HUDEP-2 (cell line): Measurements from ENCODE around the gene CTR9.

Source experiments
- DNase-seq, 76 experiments: peaks; one replicate each; lab custom pipeline; 2025; ENCODE audit not compliant: unreplicated experiment in 76 of 76; lab: John Stamatoyannopoulos, UW

Gene CTR9

GRCh38 chr11:10742460-10743208, 8.4 kb upstream of the CTR9 start:
- peak in 44 of 76 experiments; percentile 2 to 66 (median 24) for DNase-seq

DNA sequence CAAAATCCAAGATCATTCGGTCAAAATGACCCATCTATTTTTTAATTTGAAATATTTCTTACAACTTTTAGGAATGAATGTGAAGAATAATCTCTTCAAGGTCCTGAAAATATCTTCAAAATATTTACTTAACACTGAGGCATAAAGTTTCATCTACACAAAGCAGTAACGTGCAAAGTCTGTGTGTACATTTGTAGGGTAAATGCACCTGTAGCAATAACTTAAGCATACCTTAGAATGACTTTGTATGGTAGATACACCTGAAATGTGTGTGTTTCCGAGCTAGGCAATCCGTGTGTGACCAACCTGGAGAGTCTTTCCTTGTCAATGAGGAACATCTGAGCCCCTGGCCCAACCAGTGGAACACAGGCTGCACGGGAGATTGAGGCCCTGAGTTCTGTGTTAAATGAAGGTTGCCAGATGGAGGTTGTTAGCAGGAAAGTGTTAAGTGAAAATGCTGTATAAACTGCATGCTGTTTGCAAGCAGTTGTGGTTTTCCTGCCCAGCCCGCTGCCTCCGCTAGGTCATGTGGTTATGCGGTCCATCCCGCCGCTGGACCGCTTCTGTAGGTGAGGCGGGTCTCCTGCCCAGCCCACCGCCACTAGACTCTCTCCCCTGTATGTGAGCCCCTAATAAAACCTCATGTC, 7.6 kb upstream of the CTR9 start:
- peak in 5 of 76 experiments; percentile 4 to 13 (median 6) for DNase-seq

GRCh38 chr11:10744206-10744605, 6.8 kb upstream of the CTR9 start:
- DNase-seq = peak in 1 of 76 experiments; percentile 10

GRCh38 chr11:10746871-10747270, 4.2 kb upstream of the CTR9 start:
- DNase-seq = no peak

DNA sequence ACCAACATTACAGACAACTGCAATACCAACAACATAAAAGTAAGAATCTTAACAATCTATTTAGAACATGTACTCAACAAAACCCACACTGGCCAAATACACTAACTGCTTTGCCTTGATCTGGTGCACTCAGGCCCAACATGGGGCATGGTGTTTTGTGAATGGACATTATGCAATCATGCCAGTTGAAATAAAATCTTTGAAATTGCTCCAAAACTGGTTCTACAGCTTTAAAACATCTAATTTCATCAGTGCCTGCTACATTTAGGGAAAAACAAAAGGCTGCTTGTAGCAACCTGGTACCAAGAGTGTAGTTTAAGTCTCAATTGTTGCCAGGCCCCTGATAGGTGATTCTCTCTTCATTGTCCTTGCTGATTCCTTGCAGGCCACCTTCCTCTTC, 3.3 kb upstream of the CTR9 start:
- no peak for DNase-seq

DNA sequence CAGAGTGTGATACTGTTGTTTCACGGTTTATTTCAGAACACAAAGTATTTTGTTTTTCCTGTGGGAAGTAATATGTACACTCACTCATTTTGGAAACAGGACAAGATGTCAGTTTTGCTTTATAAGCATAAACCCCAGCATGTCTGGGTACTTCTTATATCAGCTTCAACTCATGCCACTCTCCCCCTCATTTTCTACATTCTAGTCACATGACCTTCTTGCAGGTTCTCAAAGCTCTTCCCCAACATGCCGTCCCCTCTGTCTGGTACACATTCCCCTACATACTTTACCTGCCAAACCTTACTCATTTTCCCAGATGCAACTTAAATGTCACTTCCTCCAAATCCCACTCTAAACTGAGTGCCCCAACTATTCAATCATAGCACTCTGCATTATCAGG, 1.6 kb upstream of the CTR9 start:
- DNase-seq = peak in 1 of 76 experiments; percentile 27

GRCh38 chr11:10751581-10751940, 515 bp downstream of the CTR9 start:
- peak in 2 of 76 experiments; percentile 32 to 48 for DNase-seq

DNA sequence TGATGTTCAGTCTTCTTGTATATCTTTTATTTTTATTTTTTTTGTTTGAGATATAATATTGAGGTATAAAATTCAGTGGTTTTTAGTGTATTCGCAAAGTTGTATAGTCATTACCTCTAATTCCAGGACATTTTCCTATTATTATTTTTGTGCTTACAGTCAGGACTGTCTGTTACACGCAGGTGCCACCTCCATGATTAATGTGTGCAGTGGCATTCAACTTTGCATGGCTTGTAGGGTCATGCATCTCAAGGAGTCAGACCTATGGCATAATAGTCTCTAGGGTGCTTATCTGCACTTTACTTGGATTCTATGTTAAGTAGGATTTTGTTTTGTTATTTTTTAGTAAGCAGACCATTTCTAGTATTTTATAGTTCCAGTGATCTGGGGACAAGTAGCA, 1.0 kb downstream of the CTR9 start:
- no peak for DNase-seq

DNA sequence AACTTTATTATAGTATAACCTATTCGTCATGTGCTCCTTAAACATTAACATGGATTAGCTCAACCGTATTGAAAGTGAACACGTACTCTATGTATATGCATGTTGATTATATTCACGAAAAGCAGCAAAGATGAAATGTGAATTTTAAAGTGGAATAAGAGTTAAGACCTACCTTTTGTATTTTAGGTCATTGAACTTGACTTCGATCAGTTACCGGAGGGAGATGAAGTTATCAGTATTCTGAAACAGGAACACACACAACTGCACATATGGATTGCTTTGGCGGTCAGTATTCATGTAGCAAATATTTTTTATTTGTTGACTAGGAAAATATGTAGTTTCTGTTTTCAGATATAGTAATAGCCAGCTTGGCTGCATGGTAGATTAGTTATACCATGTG, 1.4 kb downstream of the CTR9 start:
- no peak for DNase-seq

- peak in 12 of 76 experiments; percentile 3 to 44 (median 30) for DNase-seq
These were observed 7.9 kb downstream of the CTR9 start for GRCh38 chr11:10758957-10759356.

- no peak for DNase-seq
These were observed 10.1 kb downstream of the CTR9 start for GRCh38 chr11:10761085-10761698.

DNA sequence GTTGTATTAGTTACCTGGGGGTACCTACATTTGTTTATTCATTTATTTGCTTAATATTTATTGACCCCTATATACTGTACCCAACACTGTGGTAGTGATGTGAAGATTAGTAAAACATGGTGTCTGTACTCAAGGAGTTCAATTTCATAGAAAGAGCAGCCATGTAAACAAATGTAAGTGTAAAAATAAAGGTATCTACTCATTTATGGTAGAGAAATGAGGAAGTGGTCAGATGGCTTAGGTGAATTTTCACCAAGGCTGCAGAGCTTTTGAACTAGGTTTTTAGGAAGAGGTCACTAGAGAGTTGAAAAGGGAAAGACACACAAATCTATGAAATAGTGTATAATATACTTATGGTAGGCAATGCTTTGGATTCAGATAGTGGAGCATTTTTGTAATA, 11.1 kb downstream of the CTR9 start:
- DNase-seq = no peak

DNA sequence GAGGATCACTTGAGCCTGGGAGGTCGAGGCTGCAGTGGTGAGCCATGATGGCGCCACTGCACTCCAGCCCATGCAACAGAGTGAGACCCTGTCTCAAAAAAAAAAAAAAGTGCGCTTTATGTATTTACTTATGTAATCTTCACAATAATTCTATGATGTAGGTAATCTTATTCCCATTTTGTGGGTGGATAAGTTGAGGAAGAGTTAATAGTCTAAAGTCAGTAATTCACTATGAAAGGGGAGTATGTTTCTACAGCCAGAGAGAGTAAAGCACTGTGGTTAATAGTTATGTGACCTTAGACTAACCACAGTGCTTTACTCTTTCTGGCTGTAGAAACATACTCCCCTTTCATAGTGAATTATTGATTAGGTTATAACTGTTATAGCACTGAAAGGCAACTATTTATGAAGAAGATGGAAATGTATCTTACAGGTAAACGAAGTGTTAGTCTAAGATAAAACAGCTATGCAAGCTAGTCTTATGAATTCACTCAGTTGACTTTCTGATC, 11.9 kb downstream of the CTR9 start:
- DNase-seq = no peak

- no peak for DNase-seq
These were observed 12.7 kb downstream of the CTR9 start for GRCh38 chr11:10763766-10764165.

- DNase-seq = no peak
These were observed 13.4 kb downstream of the CTR9 start for GRCh38 chr11:10764412-10764811.

GRCh38 chr11:10770626-10771254, 19.7 kb downstream of the CTR9 start:
- DNase-seq = peak in 27 of 76 experiments; percentile 3 to 45 (median 18)

GRCh38 chr11:10771457-10771856, 20.4 kb downstream of the CTR9 start:
- no peak for DNase-seq

- DNase-seq = no peak
These were observed 23.8 kb downstream of the CTR9 start for GRCh38 chr11:10774811-10775210.

- DNase-seq = no peak
These were observed 26.3 kb downstream of the CTR9 start for GRCh38 chr11:10777393-10777793.

GRCh38 chr11:10777806-10778205, 26.8 kb downstream of the CTR9 start:
- no peak for DNase-seq
